Measurements from ENCODE around the gene UBE2O.

Gene UBE2O

GRCh38 chr17:76437467-76438402, 15.2 kb downstream of the UBE2O start:
- H3K4me1 ChIP-seq (ENCODE audit: control insufficient read depth, low read depth, low read length): peaks cover 25% of the 10 kb centered on the region
- H4K5ac ChIP-seq (ENCODE audit: low read length): no peak overlapping the region
- H3K4me3 ChIP-seq (ENCODE audit: low read length): no peak overlapping the region
- H3K18ac ChIP-seq (ENCODE audit: low read length): no peak overlapping the region
- no peaks in the 10 kb centered on the region for H3K36me3 ChIP-seq (ENCODE audit: control insufficient read depth, insufficient read depth, low read length)
- no peak overlapping the region for H4K8ac ChIP-seq (ENCODE audit: low read depth, low read length)
- H3K56ac ChIP-seq (ENCODE audit: low read length): no peak overlapping the region
- no peak overlapping the region for H2BK120ac ChIP-seq (ENCODE audit: low read depth, low read length)
- H3K27me3 ChIP-seq (ENCODE audit: insufficient read depth, low read length, poor library complexity): no peaks in the 10 kb centered on the region
- no peak overlapping the region for H3K23ac ChIP-seq (ENCODE audit: low read length)
- no peak overlapping the region for H2BK15ac ChIP-seq (replicated peaks; ENCODE audit: low read depth)
- no peak overlapping the region for H3K27ac ChIP-seq (ENCODE audit: low read depth, low read length)
- no CpG with 5 or more reads among the region's 13 CpGs for WGBS (ENCODE audit: extremely low coverage, insufficient coverage, low lambda C conversion rate)
- H3K79me2 ChIP-seq (ENCODE audit: control insufficient read depth, insufficient read depth, low read length): peaks cover 69% of the 10 kb centered on the region
- no peak overlapping the region for H2BK5ac ChIP-seq (ENCODE audit: low read length)
- H3K9ac ChIP-seq (ENCODE audit: low read length): no peak overlapping the region
- no peak for DNase-seq
- H3K4ac ChIP-seq (ENCODE audit: low read depth, low read length): no peak overlapping the region
- H3K4me2 ChIP-seq (ENCODE audit: low read length): no peak overlapping the region
- peaks cover 33% of the 10 kb centered on the region for H3K79me1 ChIP-seq (ENCODE audit: low read length)
- no peak overlapping the region for H2AK5ac ChIP-seq (ENCODE audit: low read length)

DNA sequence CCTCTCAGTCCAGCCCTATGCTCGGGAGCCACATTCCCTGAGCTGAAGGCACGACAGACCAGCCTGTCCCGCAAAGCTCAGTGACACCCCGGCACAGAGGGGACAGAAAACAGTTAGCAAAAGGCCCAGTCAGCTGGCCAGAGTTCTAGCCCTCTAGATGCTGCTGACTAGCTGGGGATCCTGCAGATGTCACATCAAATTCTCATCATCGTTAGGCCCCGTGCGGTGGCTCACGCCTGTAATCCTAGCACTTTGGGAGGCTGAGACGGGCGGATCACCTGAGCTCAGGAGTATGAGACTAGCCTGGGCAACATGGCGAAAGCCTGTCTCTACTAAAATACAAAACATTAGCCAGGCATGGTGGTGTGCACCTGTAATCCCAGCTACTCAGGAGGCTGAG, 17.2 kb downstream of the UBE2O start:
- no peak overlapping the region for H3K18ac ChIP-seq (ENCODE audit: low read length)
- H3K23ac ChIP-seq (ENCODE audit: low read length): no peak overlapping the region
- H3K4me2 ChIP-seq (ENCODE audit: low read length): no peak overlapping the region
- H2BK120ac ChIP-seq (ENCODE audit: low read depth, low read length): no peak overlapping the region
- DNase-seq: no peak
- peaks cover 67% of the 10 kb centered on the region for H3K79me2 ChIP-seq (ENCODE audit: control insufficient read depth, insufficient read depth, low read length)
- H3K9ac ChIP-seq (ENCODE audit: low read length): no peak overlapping the region
- H2BK5ac ChIP-seq (ENCODE audit: low read length): no peak overlapping the region
- no peak overlapping the region for H3K27ac ChIP-seq (ENCODE audit: low read depth, low read length)
- H3K4me3 ChIP-seq (ENCODE audit: low read length): no peak overlapping the region
- H2BK15ac ChIP-seq (replicated peaks; ENCODE audit: low read depth): no peak overlapping the region
- WGBS (ENCODE audit: extremely low coverage, insufficient coverage, low lambda C conversion rate): no CpG with 5 or more reads among the region's 11 CpGs
- no peak overlapping the region for H4K5ac ChIP-seq (ENCODE audit: low read length)
- H3K79me1 ChIP-seq (ENCODE audit: low read length): peaks cover 31% of the 10 kb centered on the region
- H3K36me3 ChIP-seq (ENCODE audit: control insufficient read depth, insufficient read depth, low read length): no peaks in the 10 kb centered on the region
- no peaks in the 10 kb centered on the region for H3K27me3 ChIP-seq (ENCODE audit: insufficient read depth, low read length, poor library complexity)
- H3K4ac ChIP-seq (ENCODE audit: low read depth, low read length): no peak overlapping the region
- no peak overlapping the region for H3K56ac ChIP-seq (ENCODE audit: low read length)
- no peak overlapping the region for H4K8ac ChIP-seq (ENCODE audit: low read depth, low read length)
- H3K4me1 ChIP-seq (ENCODE audit: control insufficient read depth, low read depth, low read length): peaks cover 11% of the 10 kb centered on the region
- H2AK5ac ChIP-seq (ENCODE audit: low read length): no peak overlapping the region

DNA sequence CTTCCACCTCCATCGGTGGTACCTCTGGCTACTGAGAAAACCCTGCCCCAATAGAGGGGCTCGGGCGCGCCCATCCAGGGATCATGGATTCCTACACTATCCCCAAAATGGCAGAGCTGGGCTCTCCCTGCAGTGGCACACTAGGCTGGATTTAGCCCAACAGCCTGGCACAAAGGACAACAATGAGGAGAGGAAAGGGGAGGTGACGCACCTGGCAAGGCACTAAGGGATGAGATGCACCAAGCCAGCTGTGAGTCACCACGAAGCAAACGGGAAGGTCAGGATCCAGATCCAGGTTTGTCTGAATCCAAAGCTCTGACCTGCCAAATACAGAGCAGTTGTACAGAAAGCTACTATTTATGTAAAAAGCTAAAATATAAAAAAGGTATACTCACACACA, 18.1 kb downstream of the UBE2O start:
- Histone ChIP-seq H3K4me3 (ENCODE audit: low read length) (no peak overlapping the region), H2BK120ac (ENCODE audit: low read depth, low read length) (no peak overlapping the region), H3K4me1 (ENCODE audit: control insufficient read depth, low read depth, low read length) (peaks cover 9% of the 10 kb centered on the region), H3K4me2 (ENCODE audit: low read length) (no peak overlapping the region), H3K9ac (ENCODE audit: low read length) (no peak overlapping the region), H3K27ac (ENCODE audit: low read depth, low read length) (no peak overlapping the region), H2AK5ac (ENCODE audit: low read length) (no peak overlapping the region), H3K36me3 (ENCODE audit: control insufficient read depth, insufficient read depth, low read length) (no peaks in the 10 kb centered on the region), H3K56ac (ENCODE audit: low read length) (no peak overlapping the region), H3K4ac (ENCODE audit: low read depth, low read length) (no peak overlapping the region), H2BK15ac (replicated peaks; ENCODE audit: low read depth) (no peak overlapping the region), H4K8ac (ENCODE audit: low read depth, low read length) (no peak overlapping the region), H3K27me3 (ENCODE audit: insufficient read depth, low read length, poor library complexity) (no peaks in the 10 kb centered on the region), H3K18ac (ENCODE audit: low read length) (no peak overlapping the region), H2BK5ac (ENCODE audit: low read length) (no peak overlapping the region), H3K79me1 (ENCODE audit: low read length) (peaks cover 31% of the 10 kb centered on the region), H3K79me2 (ENCODE audit: control insufficient read depth, insufficient read depth, low read length) (peaks cover 64% of the 10 kb centered on the region), H4K5ac (ENCODE audit: low read length) (no peak overlapping the region), H3K23ac (ENCODE audit: low read length) (no peak overlapping the region)
- no peak for DNase-seq
- no CpG with 5 or more reads among the region's 7 CpGs for WGBS (ENCODE audit: extremely low coverage, insufficient coverage, low lambda C conversion rate)

DNA sequence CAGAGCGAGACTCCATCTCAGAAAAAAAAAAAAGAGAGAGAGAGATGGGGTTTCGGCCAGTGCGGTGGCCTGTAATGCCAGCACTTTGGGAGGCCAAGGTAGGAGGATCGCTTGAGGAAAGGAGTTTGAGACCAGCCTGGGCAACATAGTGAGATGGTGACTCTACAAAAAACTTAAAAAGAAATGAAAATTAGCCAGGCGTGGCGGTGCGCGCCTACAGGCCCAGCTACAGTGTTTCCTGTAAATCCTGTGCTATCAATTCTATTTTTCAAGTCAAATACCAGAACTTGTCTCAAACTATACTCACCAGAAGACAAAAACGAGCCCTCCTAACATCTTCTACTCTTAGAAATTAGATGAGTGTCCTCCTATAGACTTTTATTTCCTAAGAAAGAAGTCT, 19.3 kb downstream of the UBE2O start:
- Histone ChIP-seq H2BK5ac (ENCODE audit: low read length) (no peak overlapping the region), H3K18ac (ENCODE audit: low read length) (no peak overlapping the region), H3K23ac (ENCODE audit: low read length) (no peak overlapping the region), H3K56ac (ENCODE audit: low read length) (no peak overlapping the region), H4K8ac (ENCODE audit: low read depth, low read length) (no peak overlapping the region), H3K79me1 (ENCODE audit: low read length) (peaks cover 25% of the 10 kb centered on the region), H2AK5ac (ENCODE audit: low read length) (no peak overlapping the region), H3K9ac (ENCODE audit: low read length) (no peak overlapping the region), H3K4me1 (ENCODE audit: control insufficient read depth, low read depth, low read length) (peaks cover 5% of the 10 kb centered on the region), H4K5ac (ENCODE audit: low read length) (no peak overlapping the region), H3K4ac (ENCODE audit: low read depth, low read length) (no peak overlapping the region), H2BK120ac (ENCODE audit: low read depth, low read length) (no peak overlapping the region), H3K4me3 (ENCODE audit: low read length) (no peak overlapping the region), H2BK15ac (replicated peaks; ENCODE audit: low read depth) (no peak overlapping the region), H3K36me3 (ENCODE audit: control insufficient read depth, insufficient read depth, low read length) (no peaks in the 10 kb centered on the region), H3K27me3 (ENCODE audit: insufficient read depth, low read length, poor library complexity) (no peaks in the 10 kb centered on the region), H3K79me2 (ENCODE audit: control insufficient read depth, insufficient read depth, low read length) (peaks cover 58% of the 10 kb centered on the region), H3K4me2 (ENCODE audit: low read length) (no peak overlapping the region), H3K27ac (ENCODE audit: low read depth, low read length) (no peak overlapping the region)
- DNase-seq: no peak
- no CpG with 5 or more reads among the region's 9 CpGs for WGBS (ENCODE audit: extremely low coverage, insufficient coverage, low lambda C conversion rate)

- Histone ChIP-seq H3K4me2 (ENCODE audit: low read length) (no peak overlapping the region), H3K27ac (ENCODE audit: low read depth, low read length) (no peak overlapping the region), H2BK5ac (ENCODE audit: low read length) (no peak overlapping the region), H3K56ac (ENCODE audit: low read length) (no peak overlapping the region), H4K8ac (ENCODE audit: low read depth, low read length) (no peak overlapping the region), H3K4me3 (ENCODE audit: low read length) (no peak overlapping the region), H3K18ac (ENCODE audit: low read length) (no peak overlapping the region), H3K9ac (ENCODE audit: low read length) (no peak overlapping the region), H2BK15ac (replicated peaks; ENCODE audit: low read depth) (no peak overlapping the region), H2BK120ac (ENCODE audit: low read depth, low read length) (no peak overlapping the region), H3K27me3 (ENCODE audit: insufficient read depth, low read length, poor library complexity) (no peaks in the 10 kb centered on the region), H3K79me2 (ENCODE audit: control insufficient read depth, insufficient read depth, low read length) (peaks cover 53% of the 10 kb centered on the region), H3K4me1 (ENCODE audit: control insufficient read depth, low read depth, low read length) (peaks cover 5% of the 10 kb centered on the region), H2AK5ac (ENCODE audit: low read length) (no peak overlapping the region), H4K5ac (ENCODE audit: low read length) (no peak overlapping the region), H3K23ac (ENCODE audit: low read length) (no peak overlapping the region), H3K4ac (ENCODE audit: low read depth, low read length) (no peak overlapping the region), H3K79me1 (ENCODE audit: low read length) (peaks cover 26% of the 10 kb centered on the region), H3K36me3 (ENCODE audit: control insufficient read depth, insufficient read depth, low read length) (no peaks in the 10 kb centered on the region)
- peak; percentile 55 for DNase-seq
- no CpG with 5 or more reads among the region's 3 CpGs for WGBS (ENCODE audit: extremely low coverage, insufficient coverage, low lambda C conversion rate)
Observed at GRCh38 chr17:76432712-76433336, 20.1 kb downstream of the UBE2O start.
